ENCODE measurements around the gene TLE7. TPM values are rescaled to one million over a fixed set of nuclear protein-coding genes. Genes with fewer than 3 reads are reported as not detected.

The TLE7 gene
- polyA plus RNA-seq, 1 of the 3 experiments (the other 2 are of a cell fraction), result not detected

- H3K36me3 ChIP-seq (replicated peaks in 1 of 2; ENCODE audit: control insufficient read depth in 1 of 2, insufficient read depth in 2 of 2, low read length in 1 of 2), result no peaks in the 10 kb centered on the region
- 0% methylated on average over 1 of the region's 1 CpG for WGBS (ENCODE audit: low lambda C conversion rate)
- POLR2A ChIA-PET, result no interaction called here
- no peaks in the 10 kb centered on the region for H3K79me2 ChIP-seq (ENCODE audit: insufficient read depth)
- H3K4me1 ChIP-seq (ENCODE audit: control insufficient read depth in 1 of 2, insufficient read depth in 2 of 2, low read depth in 1 of 2, low read length in 1 of 2), result no peaks in the 10 kb centered on the region; a peak in 1 of 4 replicates
- H3F3A ChIP-seq (replicated peaks; ENCODE audit: insufficient read depth), result no peaks in the 10 kb centered on the region
- no peaks in the 10 kb centered on the region for H4K20me1 ChIP-seq (ENCODE audit: insufficient read depth)
- no peaks in the 10 kb centered on the region for H3K9me3 ChIP-seq
- peaks cover 20% of the 10 kb centered on the region; the same call in 1 of the 2 replicates for H3K27me3 ChIP-seq (ENCODE audit: insufficient read depth)
- H3K4me2 ChIP-seq, result no peak overlapping the region
- H3K27ac ChIP-seq (ENCODE audit: low read depth in 2 of 2, low read length in 1 of 2), result no peak overlapping the region
- CTCF ChIA-PET, result interaction anchor here (1.4 kb wide), 1 partner anchor 92 kb away, joined by 7 read pairs; no protein-coding TSS in a partner anchor
- DNase-seq, result no peak
- TF ChIP-seq SIN3A (IDR thresholded peaks at IDR 0.05; ENCODE audit: borderline replicate concordance, low read depth, low read length) (no peak), EZH2phosphoT487 (IDR thresholded peaks at IDR 0.05; ENCODE audit: borderline replicate concordance, low read depth) (no peak), FOSL2 (IDR thresholded peaks at IDR 0.05; ENCODE audit: borderline replicate concordance, low read depth) (no peak), TAF1 (IDR thresholded peaks at IDR 0.05; ENCODE audit: borderline replicate concordance, low read depth, low read length) (no peak), RFX5 (IDR thresholded peaks at IDR 0.05; ENCODE audit: low read length) (no peak)
- no peaks in the 10 kb centered on the region for H3K9me2 ChIP-seq
- no peak overlapping the region for H3K4me3 ChIP-seq (ENCODE audit: low read depth in 2 of 2, low read length in 1 of 2)
- no peak overlapping the region for H2AFZ ChIP-seq (ENCODE audit: low read depth)
- H3K9ac ChIP-seq, result no peak overlapping the region
These were observed 34.1 kb downstream of the TLE7 start for GRCh38 chr16:71407731-71408130.

GRCh38 chr16:71406724-71407123, 35.1 kb downstream of the TLE7 start:
- no peaks in the 10 kb centered on the region for H4K20me1 ChIP-seq (ENCODE audit: insufficient read depth)
- CTCF ChIA-PET, result interaction anchor here (1.4 kb wide), 1 partner anchor 93 kb away, joined by 7 read pairs; no protein-coding TSS in a partner anchor
- DNase-seq, result no peak
- no peaks in the 10 kb centered on the region for H3K79me2 ChIP-seq (ENCODE audit: insufficient read depth)
- no peak overlapping the region for H3K4me2 ChIP-seq
- H3K4me1 ChIP-seq (ENCODE audit: control insufficient read depth in 1 of 2, insufficient read depth in 2 of 2, low read depth in 1 of 2, low read length in 1 of 2), result no peaks in the 10 kb centered on the region
- H3K9ac ChIP-seq, result no peak overlapping the region
- H2AFZ ChIP-seq (ENCODE audit: low read depth), result no peak overlapping the region
- POLR2A ChIA-PET, result no interaction called here
- TF ChIP-seq REST (IDR thresholded peaks at IDR 0.05; ENCODE audit: low read depth, low read length) (no peak), GABPA (IDR thresholded peaks at IDR 0.05; ENCODE audit: low read depth) (no peak), MEF2A (IDR thresholded peaks at IDR 0.05; ENCODE audit: borderline replicate concordance, low read depth) (no peak), TCF12 (IDR thresholded peaks at IDR 0.05) (no peak), POLR2AphosphoS5 (IDR thresholded peaks at IDR 0.05; ENCODE audit: low read depth, low read length) (no peak), NFIC (IDR thresholded peaks at IDR 0.05; ENCODE audit: borderline replicate concordance) (no peak), FOXM1 (IDR thresholded peaks at IDR 0.05; ENCODE audit: low read depth) (no peak)
- TF ChIP-seq, protein P1, sequence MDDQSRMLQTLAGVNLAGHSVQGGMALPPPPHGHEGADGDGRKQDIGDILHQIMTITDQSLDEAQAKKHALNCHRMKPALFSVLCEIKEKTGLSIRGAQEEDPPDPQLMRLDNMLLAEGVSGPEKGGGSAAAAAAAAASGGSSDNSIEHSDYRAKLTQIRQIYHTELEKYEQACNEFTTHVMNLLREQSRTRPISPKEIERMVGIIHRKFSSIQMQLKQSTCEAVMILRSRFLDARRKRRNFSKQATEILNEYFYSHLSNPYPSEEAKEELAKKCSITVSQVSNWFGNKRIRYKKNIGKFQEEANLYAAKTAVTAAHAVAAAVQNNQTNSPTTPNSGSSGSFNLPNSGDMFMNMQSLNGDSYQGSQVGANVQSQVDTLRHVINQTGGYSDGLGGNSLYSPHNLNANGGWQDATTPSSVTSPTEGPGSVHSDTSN (IDR thresholded peaks at IDR 0.05), result no peak
- TF ChIP-seq, protein P2, sequence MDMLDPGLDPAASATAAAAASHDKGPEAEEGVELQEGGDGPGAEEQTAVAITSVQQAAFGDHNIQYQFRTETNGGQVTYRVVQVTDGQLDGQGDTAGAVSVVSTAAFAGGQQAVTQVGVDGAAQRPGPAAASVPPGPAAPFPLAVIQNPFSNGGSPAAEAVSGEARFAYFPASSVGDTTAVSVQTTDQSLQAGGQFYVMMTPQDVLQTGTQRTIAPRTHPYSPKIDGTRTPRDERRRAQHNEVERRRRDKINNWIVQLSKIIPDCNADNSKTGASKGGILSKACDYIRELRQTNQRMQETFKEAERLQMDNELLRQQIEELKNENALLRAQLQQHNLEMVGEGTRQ (IDR thresholded peaks at IDR 0.05; ENCODE audit: borderline replicate concordance, low read depth, low read length), result no peak
- 12% methylated on average over 8 of the region's 8 CpGs for WGBS (ENCODE audit: low lambda C conversion rate)
- no peak overlapping the region for H3K27ac ChIP-seq (ENCODE audit: low read depth in 2 of 2, low read length in 1 of 2)
- H3K36me3 ChIP-seq (replicated peaks in 1 of 2; ENCODE audit: control insufficient read depth in 1 of 2, insufficient read depth in 2 of 2, low read length in 1 of 2), result no peaks in the 10 kb centered on the region
- no peaks in the 10 kb centered on the region for H3K9me2 ChIP-seq
- peaks cover 19% of the 10 kb centered on the region; the same call in 1 of the 2 replicates for H3K27me3 ChIP-seq (ENCODE audit: insufficient read depth)
- no peaks in the 10 kb centered on the region for H3K9me3 ChIP-seq
- H3F3A ChIP-seq (replicated peaks; ENCODE audit: insufficient read depth), result no peaks in the 10 kb centered on the region
- no peak overlapping the region for H3K4me3 ChIP-seq (ENCODE audit: low read depth in 2 of 2, low read length in 1 of 2)

Measured in SK-N-SH (cell line).